Neuron (in vitro differentiated cells): ENCODE results near the gene TP63.
"Not testable (repeated sequence)": the region's sequence is repeated elsewhere in the genome, so short reads cannot be mapped to it uniquely, and the experiment has no call there.

Source experiments
- H2AFZ ChIP-seq: one replicate; pipeline ENCODE4 v1.6.1; 2013; ENCODE audit warnings: low read depth, mild to moderate bottlenecking, inconsistent platforms, low read length, moderate library complexity
- H3K27me3 ChIP-seq: one replicate; pipeline ENCODE4 v1.6.1; 2013; ENCODE audit warnings: low read length; ENCODE audit not compliant: insufficient read depth
- H3K36me3 ChIP-seq: one replicate; pipeline ENCODE4 v1.6.1; 2013; ENCODE audit warnings: low read length; ENCODE audit not compliant: insufficient read depth
- H3K4me1 ChIP-seq: one replicate; pipeline ENCODE4 v1.6.1; 2013; ENCODE audit warnings: low read length; ENCODE audit not compliant: insufficient read depth
- H3K4me3 ChIP-seq: 2 replicates; pipeline ENCODE4 v1.5.1; 2013; ENCODE audit warnings: mild to moderate bottlenecking, low read length, moderate library complexity
- H3K9me3 ChIP-seq: one replicate; pipeline ENCODE4 v1.6.1; 2013; ENCODE audit warnings: low read length

Gene TP63

DNA sequence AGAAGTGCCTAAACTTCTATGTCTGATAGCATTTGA is at the start of gene TP63:
Gene TP63 (plus strand): TSS at position 17 of the 36 bp plus-strand sequence. CDS start 127 bp downstream, outside the sequence.
- no peaks in the 10 kb centered on the region for H3K27me3 ChIP-seq
- no peaks in the 10 kb centered on the region for H3K9me3 ChIP-seq
- no peaks in the 10 kb centered on the region for H3K36me3 ChIP-seq
- no peak within 1 kb of the TSS for H2AFZ ChIP-seq
- H3K4me3 ChIP-seq = no peak within 1 kb of the TSS
- H3K4me1 ChIP-seq = no peaks in the 10 kb centered on the region

- H3K27me3 ChIP-seq = no peaks in the 10 kb centered on the region
- no peaks in the 10 kb centered on the region for H3K9me3 ChIP-seq
- no peak overlapping the region for H2AFZ ChIP-seq
- H3K4me3 ChIP-seq = no peak overlapping the region
- no peaks in the 10 kb centered on the region for H3K36me3 ChIP-seq
- no peaks in the 10 kb centered on the region for H3K4me1 ChIP-seq
These were observed 49.0 kb upstream of the TP63 start for GRCh38 chr3:189582179-189582578.

DNA sequence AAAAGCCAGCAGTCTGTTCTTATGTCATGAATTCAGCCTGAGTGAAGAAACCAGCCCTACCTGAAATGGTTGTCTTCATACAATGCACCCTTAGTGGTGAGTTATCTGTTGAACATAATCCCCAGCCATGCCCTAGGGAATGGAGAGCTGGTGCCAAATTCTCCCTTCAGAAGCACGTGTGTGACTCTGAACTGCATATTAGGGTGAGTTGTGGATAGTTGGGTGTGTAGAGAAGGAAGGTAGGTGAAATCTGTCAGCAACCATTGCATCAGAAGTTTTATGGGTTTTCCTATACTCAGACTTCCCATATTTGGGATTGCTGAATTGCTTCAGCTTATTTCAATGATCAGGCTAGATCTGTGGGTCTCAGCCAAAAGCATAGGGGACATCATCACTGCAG is 46.5 kb upstream of the TP63 start:
- Histone ChIP-seq H2AFZ (no peak overlapping the region), H3K36me3 (no peaks in the 10 kb centered on the region), H3K4me3 (no peak overlapping the region), H3K9me3 (no peaks in the 10 kb centered on the region), H3K27me3 (no peaks in the 10 kb centered on the region), H3K4me1 (no peaks in the 10 kb centered on the region)

- no peaks in the 10 kb centered on the region for H3K4me1 ChIP-seq
- H3K9me3 ChIP-seq = no peaks in the 10 kb centered on the region
- H3K4me3 ChIP-seq = no peak overlapping the region
- no peaks in the 10 kb centered on the region for H3K36me3 ChIP-seq
- H3K27me3 ChIP-seq = no peaks in the 10 kb centered on the region
- no peak overlapping the region for H2AFZ ChIP-seq
These were observed 44.1 kb upstream of the TP63 start for GRCh38 chr3:189586941-189587663.

DNA sequence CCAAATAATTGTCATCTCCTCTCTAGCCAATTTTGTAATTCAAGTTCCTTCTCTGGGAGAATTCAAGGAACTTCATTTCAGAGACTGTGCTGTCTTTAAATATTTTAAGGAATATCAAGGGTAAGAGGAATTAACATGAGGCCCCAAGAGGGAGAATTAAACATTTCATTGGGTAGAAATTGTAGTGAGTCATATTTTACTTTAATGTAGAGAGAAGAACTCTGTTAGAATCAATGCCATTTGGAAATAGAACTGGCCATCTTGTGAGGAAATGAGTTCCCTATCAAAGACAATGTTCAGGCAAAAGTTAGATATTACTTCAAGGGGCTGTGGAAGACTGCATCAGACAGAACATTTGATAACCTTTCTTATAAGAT is 43.5 kb upstream of the TP63 start:
- Histone ChIP-seq H3K9me3 (no peaks in the 10 kb centered on the region), H3K4me3 (no peak overlapping the region), H3K4me1 (no peaks in the 10 kb centered on the region), H3K36me3 (no peaks in the 10 kb centered on the region), H2AFZ (no peak overlapping the region), H3K27me3 (no peaks in the 10 kb centered on the region)

- H3K36me3 ChIP-seq = no peaks in the 10 kb centered on the region
- no peaks in the 10 kb centered on the region for H3K9me3 ChIP-seq
- no peak overlapping the region for H2AFZ ChIP-seq
- no peaks in the 10 kb centered on the region for H3K4me1 ChIP-seq
- H3K27me3 ChIP-seq = no peaks in the 10 kb centered on the region
- no peak overlapping the region for H3K4me3 ChIP-seq
These were observed 43.1 kb upstream of the TP63 start for GRCh38 chr3:189588070-189588469.

DNA sequence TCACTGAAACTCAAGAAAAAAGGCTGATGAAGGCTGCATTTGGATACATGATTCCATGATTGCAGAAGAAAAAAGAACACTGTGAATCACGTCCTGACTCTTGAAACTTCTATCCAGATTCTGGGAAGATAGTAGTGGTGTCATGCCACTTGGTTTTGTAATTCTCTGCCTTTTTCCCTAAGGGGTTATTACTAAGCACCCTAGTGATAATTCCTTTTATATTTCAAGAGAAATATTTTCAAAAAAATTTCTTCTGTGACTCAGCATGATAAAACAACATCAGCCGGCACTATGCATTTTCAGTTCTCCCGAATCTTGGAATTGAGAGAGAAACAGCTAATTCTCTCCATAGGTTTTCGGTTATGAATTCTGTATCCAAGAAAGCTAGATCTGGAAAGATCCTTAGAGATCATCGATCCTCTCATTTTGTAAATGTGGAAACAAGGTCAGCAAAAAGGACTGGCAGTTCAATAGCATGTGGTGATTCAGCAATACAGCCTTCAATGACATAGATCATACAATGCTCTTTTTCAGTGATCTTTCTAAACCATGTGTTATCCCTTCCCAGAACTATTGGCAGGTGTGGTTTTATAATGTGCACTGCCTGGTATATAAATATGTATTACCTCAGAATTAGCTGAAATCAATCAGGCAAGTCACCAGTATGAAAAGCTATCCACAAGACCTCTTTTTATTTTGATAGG is 42.6 kb upstream of the TP63 start:
- Histone ChIP-seq H3K27me3 (no peaks in the 10 kb centered on the region), H3K9me3 (no peaks in the 10 kb centered on the region), H3K36me3 (no peaks in the 10 kb centered on the region), H2AFZ (no peak overlapping the region), H3K4me1 (no peaks in the 10 kb centered on the region), H3K4me3 (no peak overlapping the region)

- Histone ChIP-seq H3K4me1 (no peaks in the 10 kb centered on the region), H3K36me3 (no peaks in the 10 kb centered on the region), H2AFZ (no peak overlapping the region), H3K27me3 (no peaks in the 10 kb centered on the region), H3K4me3 (no peak overlapping the region), H3K9me3 (no peaks in the 10 kb centered on the region)
These were observed 42.0 kb upstream of the TP63 start for GRCh38 chr3:189589179-189589569.

DNA sequence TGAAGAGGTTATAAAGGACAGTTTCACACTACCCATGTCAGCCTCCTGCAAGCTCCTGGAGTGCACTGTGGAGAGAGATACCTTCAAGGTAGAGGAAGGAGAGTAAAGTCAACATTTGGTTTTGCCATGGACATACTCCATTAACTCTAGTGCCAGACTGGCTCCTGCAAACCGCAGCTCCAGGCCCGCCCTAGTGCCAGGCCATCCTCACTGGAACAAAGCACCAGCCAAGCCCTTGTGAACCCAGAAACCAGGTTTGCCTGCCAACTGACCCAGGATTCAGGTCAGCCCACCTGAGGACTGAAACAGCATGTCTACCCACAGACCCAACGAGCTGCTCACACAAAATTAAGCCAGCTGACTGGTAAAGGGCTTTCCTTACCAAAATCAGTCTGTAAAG is 41.0 kb upstream of the TP63 start:
- Histone ChIP-seq H3K4me1 (no peaks in the 10 kb centered on the region), H3K27me3 (no peaks in the 10 kb centered on the region), H3K9me3 (no peaks in the 10 kb centered on the region), H2AFZ (no peak overlapping the region), H3K4me3 (no peak overlapping the region), H3K36me3 (no peaks in the 10 kb centered on the region)

- Histone ChIP-seq H3K4me1 (no peaks in the 10 kb centered on the region), H3K4me3 (no peak overlapping the region), H3K27me3 (no peaks in the 10 kb centered on the region), H3K9me3 (no peaks in the 10 kb centered on the region), H3K36me3 (no peaks in the 10 kb centered on the region), H2AFZ (no peak overlapping the region)
These were observed 37.6 kb upstream of the TP63 start for GRCh38 chr3:189593581-189593980.

DNA sequence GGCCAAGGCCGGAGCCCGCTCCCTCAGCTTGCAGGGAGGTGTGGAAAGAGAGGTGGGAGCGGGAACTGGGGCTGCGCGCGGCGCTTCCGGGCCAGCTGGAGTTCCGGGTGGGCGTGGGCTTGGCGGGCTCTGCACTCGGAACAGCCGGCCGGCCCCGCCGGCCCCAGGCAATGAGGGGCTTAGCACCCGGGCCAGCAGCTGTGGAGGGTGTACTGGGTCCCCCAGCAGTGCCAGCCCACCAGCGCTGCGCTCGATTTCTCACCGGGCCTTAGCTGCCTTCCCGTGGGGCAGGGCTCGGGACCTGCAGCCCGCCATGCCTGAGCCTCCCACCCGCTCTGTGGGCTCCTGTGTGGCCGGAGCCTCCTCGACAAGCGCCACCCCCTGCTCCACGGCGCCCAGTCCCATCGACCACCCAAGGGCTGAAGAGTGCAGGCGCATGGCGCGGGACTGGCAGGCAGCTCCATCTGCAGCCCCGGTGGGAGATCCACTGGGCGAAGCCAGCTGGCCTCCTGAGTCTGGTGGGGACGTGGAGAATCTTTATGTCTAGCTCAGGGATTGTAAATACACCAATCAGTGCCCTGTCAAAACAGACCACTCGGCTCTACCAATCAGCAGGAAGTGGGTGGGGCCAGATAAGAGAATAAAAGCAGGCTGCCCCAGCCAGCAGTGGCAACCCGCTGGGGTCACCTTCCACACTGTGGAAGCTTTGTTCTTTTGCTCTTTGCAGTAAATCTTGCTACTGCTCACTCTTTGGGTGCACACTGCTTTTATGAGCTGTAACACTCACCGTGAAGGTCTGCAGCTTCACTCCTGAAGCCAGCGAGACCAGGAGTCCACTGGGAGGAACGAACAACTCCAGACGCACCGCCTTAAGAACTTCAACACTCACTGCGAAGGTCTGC is 34.9 kb upstream of the TP63 start:
- H3K9me3 ChIP-seq, H3K36me3 ChIP-seq, H2AFZ ChIP-seq, H3K4me1 ChIP-seq, H3K27me3 ChIP-seq, H3K4me3 ChIP-seq: not testable (repeated sequence)

- Histone ChIP-seq H2AFZ (no peak overlapping the region), H3K9me3 (no peaks in the 10 kb centered on the region), H3K27me3 (no peaks in the 10 kb centered on the region), H3K36me3 (no peaks in the 10 kb centered on the region), H3K4me3 (no peak overlapping the region), H3K4me1 (no peaks in the 10 kb centered on the region)
These were observed 33.3 kb upstream of the TP63 start for GRCh38 chr3:189597918-189598317.

DNA sequence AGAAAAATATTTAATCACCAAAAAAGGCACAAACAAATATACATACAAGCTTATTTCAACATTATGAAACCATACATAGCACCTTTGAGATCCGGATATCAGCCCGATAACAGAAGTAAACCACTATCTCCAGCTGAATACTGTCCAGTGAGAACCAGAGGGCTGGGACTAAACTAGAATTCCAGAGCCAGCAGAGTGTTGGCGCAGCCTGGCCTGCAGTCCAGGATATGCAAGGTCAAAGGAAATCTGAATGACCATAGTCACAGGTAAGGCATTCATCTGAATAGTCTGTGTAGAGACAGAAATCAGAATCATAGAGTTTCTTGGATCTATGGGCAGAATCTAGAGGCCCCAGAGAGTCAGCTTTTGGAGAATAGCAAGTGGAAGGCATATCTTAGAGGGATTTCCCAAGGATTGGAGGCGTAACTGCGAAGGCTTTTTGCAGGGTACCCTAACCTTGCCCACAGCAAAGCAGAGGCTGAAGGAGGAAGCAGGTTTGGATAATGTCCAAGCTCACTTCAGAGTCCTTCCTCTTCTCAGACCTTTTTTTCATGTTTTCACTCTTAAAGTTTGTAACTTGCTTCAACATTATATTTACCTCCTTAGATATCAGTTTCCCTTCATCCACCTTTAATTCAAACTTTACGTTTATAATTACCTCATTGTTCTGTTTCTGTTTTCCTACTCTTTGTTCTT is 32.5 kb upstream of the TP63 start:
- Histone ChIP-seq H3K9me3 (no peaks in the 10 kb centered on the region), H2AFZ (no peak overlapping the region), H3K27me3 (no peaks in the 10 kb centered on the region), H3K4me1 (no peaks in the 10 kb centered on the region), H3K4me3 (no peak overlapping the region), H3K36me3 (no peaks in the 10 kb centered on the region)
